K562 (cell line): Measurements from ENCODE around the gene UBAC2. TPM values are rescaled to one million over a fixed set of nuclear protein-coding genes. Genes with fewer than 3 reads are reported as not detected.

Source experiments
- ARID3B ChIP-seq: fragments of 250-450 bp; sonication (Bioruptor Pico); IDR thresholded peaks from 2 replicates; pipeline ENCODE4 v1.4.0; 2020; ENCODE audit warnings: borderline replicate concordance
- ATF1 ChIP-seq, 2 experiments: fragments of 450-650 bp in 1 of 2; IDR thresholded peaks; 2 replicates each; pipeline ENCODE4 v1.6.1; 2016; ENCODE audit warnings: missing compliant biosample characterization in 1 of 2, missing genetic modification characterization in 1 of 2
- BHLHE40 ChIP-seq: IDR thresholded peaks from 2 replicates; pipeline ENCODE4 v1.6.1; 2011; ENCODE audit warnings: low read length, improper control_type of control experiment
- DPF2 ChIP-seq: fragments of 450-650 bp; IDR thresholded peaks from 2 replicates; pipeline ENCODE4 v1.6.1; 2016
- FUS ChIP-seq: fragments of 200-400 bp; formaldehyde crosslinking; optimal IDR thresholded peaks from 2 replicates; pipeline ENCODE3; 2017; ENCODE audit warnings: low read depth, low read length
- HMGN3 ChIP-seq: IDR thresholded peaks from 2 replicates; pipeline ENCODE4 v1.6.1; 2011; ENCODE audit warnings: borderline replicate concordance, low read depth, mild to moderate bottlenecking, mixed read lengths, low read length; ENCODE audit not compliant: insufficient read length; ENCODE audit errors: extremely low read depth
- IRF9 ChIP-seq: fragments of 450-650 bp; IDR thresholded peaks from 2 replicates; pipeline ENCODE4 v1.6.1; 2016; ENCODE audit warnings: missing biosample characterization, missing genetic modification characterization
- KDM5B ChIP-seq: fragments of 200-600 bp; sonication (generic); IDR thresholded peaks from 2 replicates; pipeline ENCODE4 v1.6.1; 2012; ENCODE audit warnings: low read depth, mild to moderate bottlenecking, moderate library complexity, low read length, control low read depth, inconsistent platforms; ENCODE audit not compliant: insufficient replicate concordance
- MLX ChIP-seq, 2 experiments: fragments of 450-650 bp in 1 of 2; sonication (generic) in 1 of 2; formaldehyde crosslinking; conservative IDR thresholded peaks; 2 replicates each; pipeline versions ENCODE4 v1.4.0 to v1.8.1; 2020 to 2022; ENCODE audit warnings: mild to moderate bottlenecking in 1 of 2, missing genetic modification reagents in 1 of 2
- REST ChIP-seq, 2 experiments: fragments of 450-650 bp; formaldehyde crosslinking in 1 of 2; IDR thresholded peaks; 2 replicates each; pipeline versions ENCODE4 v1.4.0 to v1.6.1; 2014 to 2020; ENCODE audit warnings: mild to moderate bottlenecking in 2 of 2, borderline replicate concordance in 1 of 2, low read depth in 1 of 2
- SMARCC2 ChIP-seq: fragments of 450-650 bp; IDR thresholded peaks from 2 replicates; pipeline ENCODE4 v1.6.1; 2017; ENCODE audit warnings: antibody characterized with exemption, moderate library complexity, mild to moderate bottlenecking, low read depth
- ZFP91 ChIP-seq: sonication (generic); formaldehyde crosslinking; IDR thresholded peaks from 2 replicates; pipeline ENCODE4 v1.8.0; 2022; ENCODE audit warnings: mild to moderate bottlenecking, missing genetic modification reagents
- ZNF778 ChIP-seq: fragments of 450-650 bp; formaldehyde crosslinking; IDR thresholded peaks from 2 replicates; pipeline ENCODE4 v1.4.0; 2020; ENCODE audit warnings: mild to moderate bottlenecking, moderate library complexity
- polyA plus RNA-seq, 8 experiments: library from polyadenylated mRNA; depleted of rRNA in 4 of 8; stranded (reverse) in 5 of 8; unstranded in 3 of 8; fragments of >200 nt; fragmentation: Nextera tagmentation in 2 of 8; fragmentation: Illumina TruSeq in 1 of 8; extraction: Ambion mirVana in 2 of 8; extraction: Trizol in 1 of 8; gene quantifications; 2 replicates each; pipeline versions ENCODE4 v1.2.1 to v1.2.3, GENCODE V29; 2011 to 2014; ENCODE audit warnings: inconsistent platforms in 1 of 8, missing spikeins in 1 of 8
- total RNA-seq, 7 experiments: library from RNA; depleted of rRNA in 6 of 7; stranded (reverse); fragments of >200 nt in 6 of 7; fragmentation: Illumina TruSeq in 2 of 7; extraction: Trizol in 2 of 7; gene quantifications; 2 replicates each; pipeline versions ENCODE4 v1.2.1 to v1.2.3, GENCODE V29; 2011 to 2021; ENCODE audit warnings: low replicate concordance in 1 of 7

The UBAC2 gene
- total and polyA plus RNA-seq, 9 of the 15 experiments (the other 6 are each of a cell fraction or from before 2014, with no cell fraction given) = 6.0 to 84.1 (median 32.3) TPM

GRCh38 chr13:99357131-99357596 is 156.5 kb downstream of the UBAC2 start (continued):
- no peak for TF ChIP-seq ZFP91 (CRISPR knock-in tag)
- no peak for TF ChIP-seq KDM5B
- TF ChIP-seq REST (IDR thresholded peaks at IDR 0.05; ENCODE audit: borderline replicate concordance) = peak; percentile 39; the same call in 1 of the 2 replicates
- TF ChIP-seq REST (CRISPR knock-in tag; IDR thresholded peaks at IDR 0.05; ENCODE audit: low read depth) = no peak
- no peak for TF ChIP-seq ARID3B (CRISPR knock-in tag)
- TF ChIP-seq HMGN3 = no peak
- peak; percentile 79 for TF ChIP-seq SMARCC2
- no peak for TF ChIP-seq ATF1 (CRISPR knock-in tag; IDR thresholded peaks at IDR 0.05)
- TF ChIP-seq ATF1 (tag; IDR thresholded peaks at IDR 0.05) = no peak
- no peak for TF ChIP-seq MLX (CRISPR knock-in tag; conservative IDR thresholded peaks at IDR 0.05)
- no peak for TF ChIP-seq FUS
- TF ChIP-seq BHLHE40 = 0 out of 2 replicates have a peak, but pooled peaks have one; percentile 63
- TF ChIP-seq ZNF778 (CRISPR knock-in tag) = no peak
- TF ChIP-seq DPF2 = peak; percentile 90
- TF ChIP-seq IRF9 (tag) = no peak
